Measurements from ENCODE around the gene DMBT1. TPM values are rescaled to one million over a fixed set of nuclear protein-coding genes. Genes with fewer than 3 reads are reported as not detected.
A peak's percentile ranks its signal among the peaks of the same experiment; 100 is the strongest.

Gene DMBT1
- total and polyA plus RNA-seq, 8 donors = 0.23 to 24.4 (median 1.6) TPM

DNA sequence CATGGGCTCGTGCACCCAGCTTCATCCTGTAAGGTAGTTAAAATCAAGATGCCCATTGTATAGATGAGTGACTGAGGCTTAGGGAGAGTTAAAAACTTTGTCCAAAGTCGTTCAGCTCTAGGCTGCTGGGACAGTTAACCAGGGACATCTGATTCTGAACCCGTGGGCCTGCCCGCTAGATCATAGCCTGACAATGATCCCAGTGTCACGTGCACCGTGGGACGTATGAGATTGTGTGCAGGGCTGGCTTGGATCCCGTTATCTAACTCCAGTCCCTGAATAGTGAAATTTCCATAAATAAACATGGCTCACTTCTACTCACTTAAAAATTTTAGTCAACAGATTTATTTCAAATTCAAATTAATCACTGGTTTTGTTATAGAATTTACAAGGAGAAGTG, 114.2 kb downstream of the DMBT1 start:
- TF ChIP-seq, protein P1, sequence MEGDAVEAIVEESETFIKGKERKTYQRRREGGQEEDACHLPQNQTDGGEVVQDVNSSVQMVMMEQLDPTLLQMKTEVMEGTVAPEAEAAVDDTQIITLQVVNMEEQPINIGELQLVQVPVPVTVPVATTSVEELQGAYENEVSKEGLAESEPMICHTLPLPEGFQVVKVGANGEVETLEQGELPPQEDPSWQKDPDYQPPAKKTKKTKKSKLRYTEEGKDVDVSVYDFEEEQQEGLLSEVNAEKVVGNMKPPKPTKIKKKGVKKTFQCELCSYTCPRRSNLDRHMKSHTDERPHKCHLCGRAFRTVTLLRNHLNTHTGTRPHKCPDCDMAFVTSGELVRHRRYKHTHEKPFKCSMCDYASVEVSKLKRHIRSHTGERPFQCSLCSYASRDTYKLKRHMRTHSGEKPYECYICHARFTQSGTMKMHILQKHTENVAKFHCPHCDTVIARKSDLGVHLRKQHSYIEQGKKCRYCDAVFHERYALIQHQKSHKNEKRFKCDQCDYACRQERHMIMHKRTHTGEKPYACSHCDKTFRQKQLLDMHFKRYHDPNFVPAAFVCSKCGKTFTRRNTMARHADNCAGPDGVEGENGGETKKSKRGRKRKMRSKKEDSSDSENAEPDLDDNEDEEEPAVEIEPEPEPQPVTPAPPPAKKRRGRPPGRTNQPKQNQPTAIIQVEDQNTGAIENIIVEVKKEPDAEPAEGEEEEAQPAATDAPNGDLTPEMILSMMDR (IDR thresholded peaks at IDR 0.05) = no peak
- DNase-seq = no peak
- H3K36me3 ChIP-seq = no peaks in the 10 kb centered on the region
- no peak overlapping the region for H3K27ac ChIP-seq
- ATAC-seq = peak; percentile 23 to 72 (median 54)
- intact Hi-C loops (cut with DNase I) = no loop called here
- H3K4me1 ChIP-seq = no peaks in the 10 kb centered on the region
- FAIRE-seq = no peak
- no peaks in the 10 kb centered on the region for H3K27me3 ChIP-seq
- 34 to 44% methylated on average over 8 of the region's 8 CpGs for WGBS, 2 donors
- H3K4me3 ChIP-seq = no peak overlapping the region
- no peaks in the 10 kb centered on the region for H3K9me3 ChIP-seq

DNA sequence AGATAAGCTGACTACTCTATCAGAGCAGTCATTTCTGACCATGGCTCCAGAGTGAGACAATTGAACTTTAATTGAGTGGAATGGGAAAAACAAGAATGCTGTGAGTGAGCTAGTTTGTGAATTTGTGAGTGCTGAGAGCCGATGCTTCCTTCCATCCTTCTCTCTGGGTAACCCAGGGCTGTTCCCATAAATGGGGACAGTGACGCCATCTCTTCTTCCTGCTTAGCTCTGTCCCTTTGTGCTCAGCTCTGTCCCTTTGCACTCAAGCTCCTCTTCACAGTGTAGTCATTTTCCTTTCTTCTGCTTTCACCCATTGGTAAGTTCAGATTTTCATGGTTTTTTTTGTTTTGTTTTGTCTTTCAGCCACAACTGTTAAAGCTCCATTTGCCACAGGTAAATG, 114.7 kb downstream of the DMBT1 start:
- no peak for FAIRE-seq
- no peak overlapping the region for H3K4me3 ChIP-seq
- no peak for DNase-seq
- WGBS, 2 donors = 72 to 75% methylated on average over 2 of the region's 2 CpGs
- no peaks in the 10 kb centered on the region for H3K27me3 ChIP-seq
- ATAC-seq = no peak
- intact Hi-C loops (cut with DNase I) = no loop called here
- no peaks in the 10 kb centered on the region for H3K4me1 ChIP-seq
- H3K36me3 ChIP-seq = no peaks in the 10 kb centered on the region
- TF ChIP-seq, protein P1 (IDR thresholded peaks at IDR 0.05) = no peak
- H3K9me3 ChIP-seq = no peaks in the 10 kb centered on the region
- no peak overlapping the region for H3K27ac ChIP-seq

GRCh38 chr10:122678266-122678665, 117.7 kb downstream of the DMBT1 start:
- ATAC-seq (no peak), DNase-seq (no peak), FAIRE-seq (no peak)
- Histone ChIP-seq H3K27ac (no peak overlapping the region), H3K36me3 (no peaks in the 10 kb centered on the region), H3K27me3 (no peaks in the 10 kb centered on the region), H3K4me1 (no peaks in the 10 kb centered on the region), H3K9me3 (no peaks in the 10 kb centered on the region), H3K4me3 (no peak overlapping the region)
- intact Hi-C loops (cut with DNase I) = loop anchor here in 1 of 3 donors (2.0 kb wide), 1 partner anchor 17 kb away; no protein-coding TSS in a partner anchor
- TF ChIP-seq, protein P1 (IDR thresholded peaks at IDR 0.05) = no peak

- TF ChIP-seq, protein P1 (IDR thresholded peaks at IDR 0.05) = no peak
- FAIRE-seq (no peak), DNase-seq (no peak), ATAC-seq (no peak)
- H3K9me3 ChIP-seq = no peaks in the 10 kb centered on the region
- H3K36me3 ChIP-seq = no peaks in the 10 kb centered on the region
- WGBS, 2 donors = 49 to 66% methylated on average over 5 of the region's 5 CpGs
- H3K4me3 ChIP-seq = no peak overlapping the region
- H3K4me1 ChIP-seq = no peaks in the 10 kb centered on the region
- no peaks in the 10 kb centered on the region for H3K27me3 ChIP-seq
- no peak overlapping the region for H3K27ac ChIP-seq
- intact Hi-C loops (cut with DNase I) = no loop called here
These were observed 122.0 kb downstream of the DMBT1 start for GRCh38 chr10:122682522-122682921.

GRCh38 chr10:122688293-122688989, 127.9 kb downstream of the DMBT1 start:
- FAIRE-seq = no peak

More at GRCh38 chr10:122688293-122688989, 127.9 kb downstream of the DMBT1 start:
- Histone ChIP-seq H3K4me1 (peaks cover 0 to 26% (median 14%) of the 10 kb centered on the region in 3 donors), H3K4me3 (no peak overlapping the region), H3K27ac (peak overlapping the region; percentile 33 to 85 (median 60)), H3K9me3 (no peaks in the 10 kb centered on the region), H3K36me3 (no peaks in the 10 kb centered on the region), H3K27me3 (no peaks in the 10 kb centered on the region)
- DNase-seq (peak in 2 of 6 donors; percentile 32 to 46), ATAC-seq (peak; percentile 66 to 90 (median 82))
- intact Hi-C loops (cut with DNase I) = loop anchor here in 1 of 3 donors (5.0 kb wide), 1 partner anchor 36 kb away; no protein-coding TSS in a partner anchor
- 73 to 82% methylated on average over 6 of the region's 6 CpGs for WGBS, 2 donors
- TF ChIP-seq, protein P1 (IDR thresholded peaks at IDR 0.05) = no peak
